IMR-90 (cell line): ENCODE data around the gene ARID3C.

Experiments
- CEBPB ChIP-seq: IDR thresholded peaks from 2 replicates; pipeline ENCODE4 v1.6.1; 2012; ENCODE audit warnings: low read depth, low read length, improper control_type of control experiment
- CHD1 ChIP-seq: IDR thresholded peaks from 2 replicates; pipeline ENCODE4 v1.6.1; 2012; ENCODE audit warnings: low read depth, low read length, improper control_type of control experiment
- CTCF ChIP-seq: conservative IDR thresholded peaks from 2 replicates; pipeline ENCODE4 v1.5.1; 2012; ENCODE audit warnings: mild to moderate bottlenecking, low read depth, low read length, improper control_type of control experiment
- MAZ ChIP-seq: IDR thresholded peaks from 2 replicates; pipeline ENCODE4 v1.6.1; 2012; ENCODE audit warnings: low read depth, mild to moderate bottlenecking, low read length, improper control_type of control experiment, moderate library complexity, borderline replicate concordance
- POLR2A ChIP-seq: IDR thresholded peaks from 2 replicates; pipeline ENCODE4 v1.6.1; 2012; ENCODE audit warnings: mild to moderate bottlenecking, low read depth, low read length
- RAD21 ChIP-seq: IDR thresholded peaks from 2 replicates; pipeline ENCODE4 v1.6.1; 2012; ENCODE audit warnings: low read length, improper control_type of control experiment

GRCh38 chr9:34606190-34606589 is 22.7 kb downstream of the ARID3C start:
- no peak for TF ChIP-seq CTCF
- no peak for TF ChIP-seq CHD1
- TF ChIP-seq POLR2A: no peak
- no peak for TF ChIP-seq MAZ
- TF ChIP-seq CEBPB: no peak
- no peak for TF ChIP-seq RAD21
